Caco-2 (cell line): Measurements from ENCODE around the gene NDUFB7. TPM values are rescaled to one million over a fixed set of nuclear protein-coding genes. Genes with fewer than 3 reads are reported as not detected.
"Not testable (repeated sequence)": the region's sequence is repeated elsewhere in the genome, so short reads cannot be mapped to it uniquely, and the experiment has no call there.

Experiments used
- BruUV-seq: library from RNA; stranded (reverse); fragments of 400-500 nt; replicated peaks from 2 replicates; lab custom pipeline; 2021; lab: Mats Ljungman, UMichigan
- CTCF ChIA-PET: fragments of 300-600 bp; sonication (Branson Sonifier 250); formaldehyde crosslinking; loops from one replicate; lab custom pipeline; 2022; ENCODE audit warnings: antibody characterized with exemption; lab: Charles Lee
- POLR2A ChIA-PET: fragments of 300-600 bp; sonication (Branson Sonifier 250); formaldehyde crosslinking; loops from one replicate; lab custom pipeline; 2022; ENCODE audit warnings: antibody characterized with exemption; lab: Charles Lee
- DNase-seq, 2 experiments: peaks; one replicate each; pipeline versions ENCODE4 v3.0.0 to v3.0.0-alpha.2; 2020 to 2022
- H3K27me3 ChIP-seq: replicated peaks from 2 replicates; pipeline ENCODE4 v1.6.0; 2011; ENCODE audit warnings: low read length; ENCODE audit not compliant: control insufficient read depth, insufficient read depth
- H3K36me3 ChIP-seq: 2 replicates; pipeline ENCODE4 v1.5.1; 2011; ENCODE audit warnings: low read length; ENCODE audit not compliant: control insufficient read depth, insufficient read depth
- H3K4me1 ChIP-seq: fragments of 250-450 bp; sonication (Bioruptor Pico); 2 replicates; pipeline ENCODE4 v1.5.1; 2020; ENCODE audit warnings: mild to moderate bottlenecking
- H3K4me3 ChIP-seq: 2 replicates; pipeline ENCODE4 v1.5.1; 2011; ENCODE audit warnings: low read depth, mild to moderate bottlenecking, control low read depth, low read length
- H3K9me3 ChIP-seq: fragments of 250-450 bp; sonication (Bioruptor Pico); 2 replicates; pipeline ENCODE4 v1.5.1; 2020; ENCODE audit warnings: mild to moderate bottlenecking, moderate library complexity
- H3K27ac Mint-ChIP-seq: one replicate; pipeline ENCODE4 v1.8.0; 2022; ENCODE audit warnings: mixed read lengths; ENCODE audit not compliant: unreplicated experiment
- H3K27me3 Mint-ChIP-seq: one replicate; pipeline ENCODE4 v1.8.0; 2022; ENCODE audit warnings: mixed read lengths; ENCODE audit not compliant: insufficient read depth, unreplicated experiment
- H3K36me3 Mint-ChIP-seq: one replicate; pipeline ENCODE4 v1.8.0; 2022; ENCODE audit warnings: mild to moderate bottlenecking, mixed read lengths; ENCODE audit not compliant: insufficient read depth, unreplicated experiment
- H3K4me1 Mint-ChIP-seq: one replicate; pipeline ENCODE4 v1.8.0; 2022; ENCODE audit warnings: low read depth, mixed read lengths; ENCODE audit not compliant: unreplicated experiment
- H3K4me3 Mint-ChIP-seq: one replicate; pipeline ENCODE4 v1.8.0; 2022; ENCODE audit warnings: mild to moderate bottlenecking, moderate library complexity, mixed read lengths; ENCODE audit not compliant: unreplicated experiment
- H3K9me3 Mint-ChIP-seq: one replicate; pipeline ENCODE4 v1.8.0; 2022; ENCODE audit warnings: mixed read lengths; ENCODE audit not compliant: unreplicated experiment
- intact Hi-C: fragments of 100-400 bp; cut with micrococcal nuclease; formaldehyde crosslinking; loops from one replicate; pipeline ENCODE4 v1.10.0; 2022; ENCODE audit not compliant: unreplicated experiment
- total RNA-seq: library from RNA; stranded (reverse); gene quantifications from 2 replicates; pipeline ENCODE4 v1.2.3, GENCODE V29; 2022
- TF ChIP-seq, protein P1 (sequence below), 2 experiments: fragments of 200-600 bp in 1 of 2; IDR thresholded peaks; 1 replicate in 1 of 2; 2 replicates in 1 of 2; pipeline versions ENCODE4 v1.5.1 to v1.8.0; 2011 to 2022; ENCODE audit warnings: antibody characterized with exemption in 1 of 2, control low read depth in 1 of 2, inconsistent platforms in 1 of 2, low read depth in 1 of 2, low read length in 1 of 2, mild to moderate bottlenecking in 1 of 2, moderate library complexity in 1 of 2; ENCODE audit not compliant: insufficient read depth in 1 of 2, severe bottlenecking in 1 of 2, unreplicated experiment in 1 of 2

NDUFB7 gene
- total RNA-seq, 1 experiment from 2014 or later = 158 TPM

DNA sequence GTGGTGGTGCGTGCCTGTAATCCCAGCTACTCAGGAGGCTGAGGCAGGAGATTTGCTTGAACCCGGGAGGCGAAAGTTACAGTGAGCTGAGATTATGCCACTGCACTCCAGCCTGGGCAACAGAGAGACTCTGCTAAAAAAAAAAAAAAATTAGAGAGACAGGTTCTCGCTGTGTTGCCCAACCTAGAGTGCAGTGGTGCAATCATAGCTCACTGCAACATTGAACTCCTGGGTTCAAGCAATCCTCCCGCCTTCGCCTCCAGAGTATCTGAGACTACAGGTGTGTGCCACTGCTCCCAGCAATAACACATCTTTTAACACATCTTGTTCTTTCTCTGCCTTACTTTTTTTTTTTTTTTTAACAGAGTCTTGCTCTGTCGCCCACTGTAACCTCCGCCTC, 43.8 kb upstream of the NDUFB7 start:
- H3K27me3 ChIP-seq = no peaks in the 10 kb centered on the region
- no peaks in the 10 kb centered on the region for H3K4me1 Mint-ChIP-seq
- ChIA-PET POLR2A (no interaction called here), CTCF (no interaction called here)
- TF ChIP-seq, protein P1, sequence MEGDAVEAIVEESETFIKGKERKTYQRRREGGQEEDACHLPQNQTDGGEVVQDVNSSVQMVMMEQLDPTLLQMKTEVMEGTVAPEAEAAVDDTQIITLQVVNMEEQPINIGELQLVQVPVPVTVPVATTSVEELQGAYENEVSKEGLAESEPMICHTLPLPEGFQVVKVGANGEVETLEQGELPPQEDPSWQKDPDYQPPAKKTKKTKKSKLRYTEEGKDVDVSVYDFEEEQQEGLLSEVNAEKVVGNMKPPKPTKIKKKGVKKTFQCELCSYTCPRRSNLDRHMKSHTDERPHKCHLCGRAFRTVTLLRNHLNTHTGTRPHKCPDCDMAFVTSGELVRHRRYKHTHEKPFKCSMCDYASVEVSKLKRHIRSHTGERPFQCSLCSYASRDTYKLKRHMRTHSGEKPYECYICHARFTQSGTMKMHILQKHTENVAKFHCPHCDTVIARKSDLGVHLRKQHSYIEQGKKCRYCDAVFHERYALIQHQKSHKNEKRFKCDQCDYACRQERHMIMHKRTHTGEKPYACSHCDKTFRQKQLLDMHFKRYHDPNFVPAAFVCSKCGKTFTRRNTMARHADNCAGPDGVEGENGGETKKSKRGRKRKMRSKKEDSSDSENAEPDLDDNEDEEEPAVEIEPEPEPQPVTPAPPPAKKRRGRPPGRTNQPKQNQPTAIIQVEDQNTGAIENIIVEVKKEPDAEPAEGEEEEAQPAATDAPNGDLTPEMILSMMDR (IDR thresholded peaks at IDR 0.05; ENCODE audit: insufficient read depth in 1 of 2, low read depth in 1 of 2, low read length in 1 of 2, severe bottlenecking in 1 of 2, unreplicated experiment in 1 of 2) = no peak
- no TSS peak for BruUV-seq
- H3K36me3 ChIP-seq = no peaks in the 10 kb centered on the region
- H3K4me1 ChIP-seq = no peaks in the 10 kb centered on the region
- no peaks in the 10 kb centered on the region for H3K27me3 Mint-ChIP-seq
- no peak overlapping the region for H3K4me3 Mint-ChIP-seq
- intact Hi-C loops = no loop called here
- H3K36me3 Mint-ChIP-seq = no peaks in the 10 kb centered on the region
- H3K9me3 ChIP-seq = peaks cover 6% of the 10 kb centered on the region; the same call in 1 of the 2 replicates
- no peak overlapping the region for H3K4me3 ChIP-seq
- peaks cover 21% of the 10 kb centered on the region for H3K9me3 Mint-ChIP-seq
- H3K27ac Mint-ChIP-seq = no peak overlapping the region
- no peak for DNase-seq

DNA sequence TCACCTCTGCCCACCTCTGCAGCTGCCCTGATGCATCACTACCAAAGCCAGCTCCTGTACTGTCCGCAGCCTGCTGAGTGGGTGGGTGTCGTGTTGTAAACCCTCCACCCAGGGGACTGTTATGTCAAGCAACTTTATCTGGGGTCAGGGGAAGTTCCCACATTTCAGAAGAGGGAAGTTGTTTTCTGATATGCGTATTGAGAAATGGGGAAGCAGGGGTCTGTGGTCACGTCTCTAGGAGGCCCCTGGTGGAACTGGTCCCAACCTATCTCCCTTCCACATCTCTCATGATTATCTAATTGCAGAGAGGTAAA, 42.2 kb upstream of the NDUFB7 start:
- Histone ChIP-seq H3K36me3 (no peaks in the 10 kb centered on the region), H3K4me1 (no peaks in the 10 kb centered on the region), H3K27me3 (no peaks in the 10 kb centered on the region), H3K9me3 (no peaks in the 10 kb centered on the region), H3K4me3 (no peak overlapping the region)
- Mint-ChIP-seq H3K4me3 (no peak overlapping the region), H3K27ac (no peak overlapping the region), H3K4me1 (no peaks in the 10 kb centered on the region), H3K36me3 (no peaks in the 10 kb centered on the region), H3K9me3 (peaks cover 21% of the 10 kb centered on the region), H3K27me3 (no peaks in the 10 kb centered on the region)
- ChIA-PET CTCF (no interaction called here), POLR2A (no interaction called here)
- TF ChIP-seq, protein P1 (IDR thresholded peaks at IDR 0.05; ENCODE audit: insufficient read depth in 1 of 2, low read depth in 1 of 2, low read length in 1 of 2, severe bottlenecking in 1 of 2, unreplicated experiment in 1 of 2) = no peak
- DNase-seq = no peak
- BruUV-seq = no TSS peak
- intact Hi-C loops = no loop called here

DNA sequence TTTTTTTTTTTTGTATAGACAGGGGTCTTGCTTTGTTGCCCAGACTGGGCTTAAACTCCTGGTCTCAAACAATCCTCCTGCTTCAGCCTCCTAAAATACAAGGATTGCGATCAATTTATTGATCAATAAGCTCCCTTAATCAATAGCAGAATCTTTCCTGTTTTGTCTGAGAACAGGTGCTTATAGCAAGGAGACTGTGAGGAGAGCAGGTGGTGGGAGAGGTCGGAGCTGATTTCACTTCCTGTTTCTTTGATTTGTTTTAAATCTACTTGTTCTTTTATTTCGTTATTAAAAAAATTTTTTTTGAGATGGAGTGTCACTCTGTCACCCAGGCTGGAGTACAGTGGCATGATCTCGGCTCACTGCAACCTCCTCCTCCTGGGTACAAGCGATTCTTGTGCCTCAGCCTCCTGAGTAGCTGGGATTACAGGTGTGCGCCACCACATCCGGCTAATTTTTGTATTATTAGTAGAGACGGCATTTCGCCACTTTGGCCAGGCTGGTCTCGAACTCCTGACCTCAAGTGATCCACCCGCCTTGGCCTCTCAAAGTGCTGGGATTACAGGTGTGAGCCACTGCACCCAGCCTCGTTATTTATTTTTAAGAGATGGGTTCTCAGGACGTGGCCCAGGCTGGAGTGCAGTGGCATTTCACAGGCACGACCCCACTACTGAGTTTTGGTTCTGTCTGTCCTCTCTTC, 41.7 kb upstream of the NDUFB7 start:
- peaks cover 21% of the 10 kb centered on the region for H3K9me3 Mint-ChIP-seq
- BruUV-seq, H3K36me3 ChIP-seq: not testable (repeated sequence)

More for the DNA sequence above, 41.7 kb upstream of the NDUFB7 start:
- DNase-seq, H3K4me3 Mint-ChIP-seq, intact Hi-C loops, H3K4me1 ChIP-seq, H3K27me3 ChIP-seq, H3K9me3 ChIP-seq, H3K27me3 Mint-ChIP-seq, H3K4me3 ChIP-seq, H3K4me1 Mint-ChIP-seq, H3K27ac Mint-ChIP-seq, H3K36me3 Mint-ChIP-seq, POLR2A ChIA-PET: not testable (repeated sequence)
- CTCF ChIA-PET = interaction anchor here (0.7 kb wide), 1 partner anchor 298 kb away, joined by 3 read pairs; no protein-coding TSS in a partner anchor
